Esophagus squamous epithelium (tissue), 4 donors: ENCODE measurements around the gene TTC24.

Source experiments
- CTCF ChIP-seq, 6 experiments: fragments of 450-650 bp in 4 of 6; fragments of 200-600 bp in 2 of 6; sonication (generic) in 2 of 6; IDR thresholded peaks; one replicate each; pipeline ENCODE4 v1.5.1; 2016 to 2019; ENCODE audit warnings: antibody characterized with exemption in 6 of 6, mild to moderate bottlenecking in 4 of 6, moderate library complexity in 4 of 6
- POLR2A ChIP-seq, 4 donors: fragments of 450-650 bp; IDR thresholded peaks; one replicate each; pipeline ENCODE4 v1.6.1; 2017; ENCODE audit warnings: antibody characterized with exemption in 4 of 4, mild to moderate bottlenecking in 4 of 4, moderate library complexity in 3 of 4

GRCh38 chr1:156550346-156550745 lies 29.2 kb upstream of the TTC24 start:
- TF ChIP-seq CTCF (IDR thresholded peaks at IDR 0.05) (no peak), POLR2A (IDR thresholded peaks at IDR 0.05) (no peak)
